NOMO-1 (cell line): ENCODE measurements around the gene FER.

ENCODE experiments used
- DNase-seq, 2 experiments: peaks; one replicate each; lab custom pipeline; 2025; ENCODE audit not compliant: unreplicated experiment in 2 of 2; lab: John Stamatoyannopoulos, UW

Gene FER

DNA sequence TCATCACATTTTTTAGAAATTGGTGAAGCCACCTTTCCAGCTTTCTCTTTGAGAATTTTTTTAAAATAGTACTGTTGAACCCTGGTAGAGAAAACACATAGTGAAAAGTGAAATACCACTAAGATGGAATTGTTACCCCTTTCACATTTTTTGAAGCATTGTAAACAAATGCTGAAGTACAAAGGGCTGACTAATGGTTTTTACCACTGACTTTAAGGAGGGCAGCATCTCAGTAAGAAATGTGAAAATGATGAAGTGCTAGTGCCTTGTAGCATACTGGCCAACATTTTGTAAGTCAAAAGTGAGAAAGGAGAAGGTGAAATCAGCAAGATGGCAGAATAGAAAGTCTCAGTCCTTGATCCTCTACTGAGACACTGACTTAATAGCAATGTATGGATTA is 341.5 kb downstream of the FER start:
- DNase-seq, result no peak

DNA sequence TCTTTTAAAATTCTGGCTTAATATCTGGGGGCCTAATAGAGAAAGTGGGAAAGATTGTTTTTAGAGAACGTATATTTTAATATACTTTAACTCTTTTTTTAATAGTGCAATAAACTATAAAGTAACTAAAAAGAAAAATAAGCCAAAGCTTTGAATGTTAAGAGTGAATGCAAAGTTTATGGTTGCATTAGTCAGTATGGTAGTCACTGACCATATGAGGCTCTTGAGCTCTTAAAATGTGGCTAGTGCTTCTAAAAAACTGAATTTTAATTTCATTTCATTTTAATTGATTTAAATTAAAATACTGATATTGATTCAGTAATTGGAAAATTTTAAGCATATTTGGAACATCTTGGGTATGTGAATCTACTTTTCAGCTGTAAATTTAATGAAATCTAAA is 351.4 kb downstream of the FER start:
- no peak for DNase-seq

DNA sequence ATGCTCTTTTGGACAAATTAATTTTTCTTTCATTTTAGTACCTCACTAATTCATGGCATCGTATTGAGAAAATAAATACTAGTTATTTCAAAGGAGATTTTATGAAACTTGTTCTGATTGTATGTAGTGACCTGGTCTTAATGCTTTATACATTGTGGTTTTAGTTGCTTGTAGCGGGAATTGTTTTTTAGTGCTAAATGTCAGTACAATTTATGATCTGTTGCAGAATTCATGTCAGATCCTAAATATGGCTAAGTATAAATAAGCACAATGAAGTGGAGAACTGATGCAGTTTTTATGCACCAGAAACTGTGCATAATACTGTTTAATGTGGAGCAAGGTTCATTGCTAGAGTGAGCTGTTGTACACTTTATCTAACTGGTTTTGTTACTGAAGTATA is 353.3 kb downstream of the FER start:
- no peak for DNase-seq

DNA sequence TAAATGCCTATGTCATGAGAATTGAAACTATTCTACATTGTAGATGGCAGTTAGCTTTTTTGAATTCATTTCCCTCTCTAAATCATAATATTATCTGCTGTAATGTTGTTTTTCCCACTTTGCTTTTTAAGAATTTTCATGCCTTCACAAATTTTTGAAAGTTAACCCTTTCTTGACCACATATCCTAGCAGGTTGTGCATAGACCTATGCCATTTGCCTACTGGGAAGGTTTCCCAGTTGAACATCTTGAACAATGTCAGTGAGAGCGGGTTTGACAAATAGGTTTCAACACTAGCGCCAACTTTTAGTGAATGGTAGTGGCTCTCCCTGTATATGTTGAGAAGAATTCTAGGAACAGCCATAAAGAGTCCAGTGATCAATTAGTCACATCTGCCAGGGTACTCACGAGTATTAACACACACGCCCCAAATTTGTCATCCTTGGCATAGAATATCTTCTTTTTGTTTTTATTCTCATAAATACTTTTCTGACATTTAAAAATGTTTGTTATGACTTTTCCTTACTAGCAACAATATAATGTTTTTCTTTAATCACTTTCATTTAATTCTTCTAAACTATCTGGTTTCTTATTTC is 354.5 kb downstream of the FER start:
- no peak for DNase-seq

DNA sequence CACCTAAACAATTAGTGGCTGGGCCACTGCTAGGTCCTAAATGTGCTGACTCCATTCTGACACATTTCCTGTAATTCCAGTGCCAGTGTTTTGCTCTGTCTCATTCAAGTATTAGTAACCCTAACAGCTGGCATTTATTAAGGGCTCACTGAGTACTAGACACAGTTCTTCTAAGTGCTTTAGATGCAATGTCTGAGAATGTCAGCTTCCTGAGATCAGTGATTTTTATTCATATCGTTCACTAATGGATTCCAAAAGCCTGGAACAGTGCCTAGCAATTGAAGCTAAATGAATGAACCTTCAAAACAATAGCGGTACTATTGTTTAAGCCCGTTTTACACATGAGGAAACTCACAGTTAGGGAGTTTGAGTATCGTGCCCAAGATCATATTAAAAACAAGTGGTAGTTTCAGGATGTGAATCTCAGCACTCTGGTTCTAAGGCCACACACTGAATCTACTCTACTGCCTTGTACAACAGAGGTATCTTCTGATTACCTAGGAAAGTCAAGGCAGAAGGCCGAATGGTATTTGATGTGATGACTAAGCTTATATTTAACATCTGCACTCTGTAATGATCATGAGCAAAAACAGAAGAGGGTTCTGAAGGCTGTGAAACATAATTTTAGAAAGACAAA is 358.1 kb downstream of the FER start:
- DNase-seq, result no peak

DNA sequence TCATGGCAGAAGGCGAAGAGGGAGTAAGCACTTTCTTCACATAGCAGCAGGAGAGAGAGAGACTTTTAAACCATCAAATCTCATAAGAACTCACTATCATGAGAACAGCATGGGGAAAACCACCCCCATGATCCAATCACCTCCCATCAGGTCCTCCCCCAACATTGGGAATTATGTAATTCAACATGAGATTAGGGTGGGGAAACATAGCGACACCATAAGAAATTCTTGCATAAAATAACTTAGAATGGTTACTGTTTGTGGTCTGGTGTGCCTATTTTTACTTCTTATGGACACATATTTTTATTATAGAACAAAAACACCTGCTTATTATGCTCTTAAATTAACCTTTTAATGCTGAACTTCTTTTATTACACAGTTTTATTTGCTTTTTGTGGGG is 364.0 kb downstream of the FER start:
- DNase-seq, result no peak

DNA sequence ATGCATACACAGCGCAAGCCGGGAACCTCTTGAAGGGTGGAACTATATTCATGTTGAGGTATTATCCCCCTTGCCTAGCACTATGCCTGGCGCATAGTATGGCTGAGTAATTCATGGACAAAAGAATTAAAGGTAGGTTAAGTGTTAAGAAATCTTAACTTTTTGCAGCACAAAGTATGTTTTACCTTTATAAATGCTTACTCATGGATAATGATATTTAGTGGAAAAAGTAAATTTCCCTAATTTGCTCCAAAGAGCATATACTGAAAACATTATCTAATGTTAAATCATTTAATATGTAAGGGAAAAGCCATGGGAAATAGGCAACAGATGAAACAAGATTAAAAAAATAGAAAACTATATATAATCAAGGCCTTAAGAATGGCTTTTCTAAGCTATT is 365.9 kb downstream of the FER start:
- DNase-seq, result no peak

DNA sequence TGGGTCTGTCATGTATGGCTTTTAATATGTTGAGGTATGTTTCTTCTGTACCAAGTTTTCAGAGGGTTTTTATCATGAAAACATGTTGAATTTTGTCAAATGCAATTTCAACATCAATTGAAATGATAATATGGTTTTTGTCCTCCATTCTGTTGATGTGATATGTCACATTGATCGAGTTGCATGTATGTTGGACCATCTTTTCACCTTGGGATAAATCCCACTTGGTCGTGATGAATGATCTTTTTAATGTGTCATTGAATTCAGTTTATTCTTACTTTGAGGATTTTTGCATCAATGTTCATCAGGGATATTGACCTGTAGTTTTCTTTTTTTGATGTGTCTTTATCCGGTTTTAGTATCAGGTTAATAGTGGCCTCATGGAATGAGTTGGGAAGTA is 373.5 kb downstream of the FER start:
- DNase-seq, result no peak

DNA sequence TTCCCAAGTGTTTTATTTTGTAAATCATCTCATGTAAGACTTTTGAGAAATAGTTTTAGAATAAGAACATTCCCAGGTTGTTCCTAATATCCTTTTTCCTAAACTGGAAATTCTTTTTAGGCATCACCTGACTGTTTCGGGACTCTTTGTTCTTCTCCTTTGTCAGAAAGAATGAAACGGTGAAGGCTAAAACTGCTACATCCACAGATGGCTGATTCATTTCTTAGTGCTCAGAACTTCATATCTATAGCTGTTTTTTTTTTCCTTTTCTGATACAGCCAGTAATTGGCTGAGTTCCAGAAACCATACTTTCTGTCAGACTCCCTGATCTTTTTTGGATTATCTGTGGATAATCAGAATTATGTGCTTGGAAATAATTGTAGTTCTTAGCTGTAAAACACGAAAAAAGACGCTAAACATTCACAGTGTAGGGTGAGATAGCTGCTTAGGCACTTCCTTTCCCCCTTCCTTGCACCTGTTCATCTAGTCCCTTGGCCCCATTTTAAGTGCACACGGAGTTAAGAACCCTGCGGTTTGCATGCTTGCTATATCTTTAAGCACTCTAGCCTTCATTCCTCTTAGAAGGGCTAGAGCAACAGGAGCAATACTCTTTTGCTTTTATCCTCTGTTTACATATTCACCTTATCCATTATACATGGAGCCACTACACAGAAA is 378.2 kb downstream of the FER start:
- DNase-seq, result no peak

DNA sequence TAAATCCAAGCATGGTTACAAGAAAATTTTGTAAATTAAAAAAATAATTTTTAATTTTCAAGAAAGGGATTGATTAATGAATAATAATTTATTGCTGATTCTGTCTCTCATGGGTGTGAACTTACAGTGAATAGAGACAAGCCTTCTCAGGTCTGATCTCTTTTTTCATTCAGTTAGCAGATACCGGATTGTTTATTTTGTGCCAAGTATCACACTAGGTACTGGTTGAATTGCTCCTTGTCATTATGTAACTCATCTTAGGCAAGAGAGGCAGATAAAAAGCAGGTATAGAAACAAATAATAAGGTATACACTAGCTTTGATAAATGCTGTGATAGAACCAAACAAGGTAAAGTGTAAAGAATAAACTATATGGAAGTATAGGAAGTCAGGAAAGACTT is 378.8 kb downstream of the FER start:
- no peak for DNase-seq

DNA sequence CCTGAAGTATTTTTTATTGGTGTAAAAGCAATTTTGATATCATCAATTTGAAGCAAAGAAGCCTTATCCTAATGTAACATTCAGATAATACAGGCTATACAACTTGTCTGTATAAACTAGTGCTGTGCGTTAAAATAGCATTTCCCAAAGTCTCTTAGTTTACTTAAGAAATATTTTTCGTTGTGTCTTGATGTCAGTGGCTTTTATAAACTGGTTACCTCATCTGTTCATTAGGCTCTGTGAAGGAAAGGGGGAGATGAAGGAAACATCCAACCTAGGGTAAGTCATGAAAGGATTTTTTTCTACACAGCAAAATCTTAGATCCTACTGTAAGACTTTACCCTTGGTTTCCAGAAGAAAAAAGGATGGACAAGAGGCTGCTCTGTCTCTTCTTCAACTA is 389.2 kb downstream of the FER start:
- no peak for DNase-seq

DNA sequence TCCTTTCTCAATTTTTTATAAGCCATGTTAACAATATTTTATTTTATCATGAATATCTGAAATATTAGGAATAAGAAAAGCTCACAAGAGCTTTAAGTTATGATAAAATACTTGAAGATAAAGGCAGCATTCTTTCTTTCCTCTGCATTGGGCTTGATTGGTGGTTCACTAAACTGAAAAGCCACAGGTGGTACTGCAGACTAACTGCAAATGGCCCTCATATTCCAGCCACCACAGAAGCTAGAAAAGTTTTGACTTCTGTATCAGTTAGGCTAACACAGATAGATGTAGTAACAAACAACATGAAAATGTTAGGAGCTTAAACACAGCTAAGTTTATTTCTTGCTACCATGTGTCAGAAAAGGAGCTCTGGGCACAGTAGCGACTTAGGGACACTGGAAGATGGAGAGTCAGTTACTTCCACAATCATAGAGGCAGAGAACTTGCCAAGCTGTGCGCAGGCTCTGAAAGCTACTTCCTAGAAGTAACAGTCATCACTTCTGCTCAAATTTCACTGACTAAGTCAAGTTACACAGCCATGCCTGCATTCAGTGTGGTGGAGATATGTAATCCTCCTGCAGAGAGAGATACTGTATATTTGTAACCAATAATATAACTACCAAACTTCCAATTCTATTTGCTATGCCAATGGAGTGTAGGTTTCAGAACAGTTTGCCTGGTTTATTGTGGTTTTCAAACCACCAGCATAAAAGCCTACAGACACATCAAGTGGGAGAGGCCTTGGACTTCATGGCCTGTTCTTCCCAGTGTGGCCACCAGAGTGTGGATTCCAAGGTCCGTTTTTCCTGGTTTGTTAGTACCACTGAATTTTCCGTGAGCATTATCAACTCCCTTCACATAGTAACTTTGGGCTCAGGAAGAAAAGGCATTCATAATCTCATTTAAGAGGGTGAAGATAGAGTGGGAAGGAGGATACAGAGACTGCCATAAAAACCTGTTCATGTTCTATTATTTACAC is 393.8 kb downstream of the FER start:
- DNase-seq, result no peak

DNA sequence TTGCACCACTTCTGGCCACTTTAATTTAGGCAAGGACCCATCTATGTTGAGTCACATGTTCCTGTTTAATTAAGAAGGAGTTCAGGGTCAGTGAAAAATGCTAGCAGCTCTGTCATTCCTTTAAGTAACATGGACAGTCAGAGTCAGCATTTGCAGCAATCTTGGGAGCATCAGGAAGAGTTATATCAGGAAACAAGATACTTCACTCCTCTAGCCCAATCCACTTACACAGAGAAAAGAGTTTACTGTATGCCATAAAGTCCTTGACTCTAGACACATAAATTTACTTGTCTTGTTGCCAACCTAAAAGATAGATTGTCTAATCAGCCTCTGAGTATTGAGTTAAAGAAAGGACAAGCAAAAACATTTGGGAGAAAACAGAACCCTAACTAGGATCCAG is 395.3 kb downstream of the FER start:
- no peak for DNase-seq

DNA sequence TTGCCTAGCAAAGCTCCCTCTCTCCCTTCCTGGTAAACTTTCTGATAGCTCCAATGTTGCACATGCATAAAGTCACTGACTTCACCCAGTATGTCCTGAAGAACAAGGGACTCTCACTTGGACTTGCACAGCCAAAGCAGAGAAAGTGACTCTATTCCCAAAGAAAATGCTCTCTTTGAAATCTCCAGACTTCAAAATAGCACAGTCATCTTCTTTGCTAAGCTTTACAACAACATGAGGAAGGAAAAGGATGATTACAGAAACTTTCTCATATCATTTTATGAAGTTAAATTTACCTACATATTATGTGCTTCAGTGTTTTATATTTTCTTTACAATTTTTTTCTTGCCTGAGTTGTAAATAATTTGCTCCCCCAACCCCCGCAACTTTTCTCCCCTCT is 397.4 kb downstream of the FER start:
- DNase-seq, result no peak

DNA sequence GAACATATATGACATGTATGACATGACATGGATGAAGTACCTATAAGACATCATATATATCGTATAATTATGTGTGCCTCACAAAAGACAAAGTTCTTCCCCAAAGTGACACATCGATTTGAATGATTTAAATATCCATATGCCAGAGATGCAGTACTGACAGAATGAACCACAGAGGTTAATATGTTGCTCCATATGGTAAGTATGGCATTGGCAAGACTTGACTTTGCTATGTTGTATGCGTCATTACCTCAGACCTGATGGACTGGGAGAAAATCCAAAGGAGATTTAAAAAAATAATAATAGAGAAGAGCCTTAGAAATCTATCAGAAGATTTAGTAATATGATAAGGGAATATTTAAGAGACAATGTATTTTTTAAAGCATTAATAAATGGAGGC is 398.9 kb downstream of the FER start:
- no peak for DNase-seq

DNA sequence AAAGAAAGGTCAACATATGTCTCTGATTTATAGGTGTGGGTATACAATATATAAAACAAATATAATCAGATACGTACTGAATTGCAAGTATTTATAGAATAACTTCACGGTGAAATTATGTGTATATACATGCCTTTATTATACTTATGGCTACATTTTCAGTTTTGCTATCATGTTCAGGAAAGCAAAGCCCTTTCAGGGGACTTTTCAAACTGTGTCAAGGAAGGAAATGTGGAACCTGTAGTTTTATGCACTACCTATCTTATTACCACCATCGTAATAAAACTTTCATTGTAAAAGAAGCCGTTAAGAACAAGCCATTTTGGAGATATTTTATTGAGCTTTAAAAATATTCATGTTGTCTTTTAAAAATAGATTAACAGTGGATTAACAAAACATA is 404.9 kb downstream of the FER start:
- no peak for DNase-seq

DNA sequence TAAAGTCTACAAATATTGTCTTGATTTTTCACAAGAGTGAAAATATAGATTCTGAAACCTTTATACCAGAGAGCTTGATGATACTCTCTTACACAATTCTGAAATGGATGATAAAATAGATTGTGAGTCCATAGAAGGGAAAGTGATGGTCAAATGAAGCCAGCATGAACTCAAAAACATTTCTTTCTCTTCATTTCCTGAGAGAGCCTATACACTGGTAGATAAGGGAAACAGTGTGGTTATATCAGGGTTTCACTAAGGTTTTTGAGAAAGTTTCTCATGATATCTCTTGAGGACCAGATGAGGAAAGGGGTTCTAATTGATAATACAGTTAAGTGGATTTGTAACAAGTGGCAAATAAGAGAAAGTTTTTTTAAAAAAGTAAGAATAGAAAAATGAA is 407.9 kb downstream of the FER start:
- DNase-seq, result no peak

DNA sequence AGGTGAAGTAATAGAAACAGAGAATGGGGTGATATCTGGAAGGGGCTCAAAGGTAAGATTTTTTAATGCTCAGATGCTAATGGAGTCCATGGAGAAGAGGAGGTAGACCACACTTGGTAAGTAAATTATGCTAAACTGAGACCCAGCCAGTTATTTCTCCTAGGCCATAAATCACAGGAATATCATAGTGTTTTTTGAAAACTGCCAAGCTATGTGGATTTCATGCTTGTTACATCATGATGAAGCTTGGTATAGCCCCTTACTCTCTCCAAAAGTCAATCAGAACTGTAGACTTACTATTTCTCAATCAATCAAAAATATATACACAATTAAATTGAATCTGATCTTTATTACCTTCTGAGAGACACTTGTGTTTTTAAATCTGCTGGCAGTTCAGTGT is 409.2 kb downstream of the FER start:
- DNase-seq, result no peak

DNA sequence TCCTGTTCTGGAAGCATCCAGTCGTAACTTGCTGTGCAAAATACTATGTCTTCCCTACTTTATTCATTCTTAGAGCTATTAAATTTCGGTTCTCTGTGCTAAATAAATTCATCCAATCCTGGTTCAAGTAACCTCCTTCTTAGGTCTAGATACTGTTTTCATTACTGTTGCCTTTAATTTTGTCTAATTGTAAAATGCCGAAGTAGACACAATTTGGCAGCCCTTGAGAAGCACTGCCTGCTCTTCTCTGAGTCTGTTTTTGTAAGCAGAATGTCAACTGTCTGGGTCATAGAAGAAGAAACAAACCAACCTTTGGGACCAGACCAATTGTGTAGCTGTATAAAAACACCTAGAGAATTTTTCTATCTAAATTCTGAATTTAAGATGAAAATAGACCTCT is 412.8 kb downstream of the FER start:
- DNase-seq, result no peak

DNA sequence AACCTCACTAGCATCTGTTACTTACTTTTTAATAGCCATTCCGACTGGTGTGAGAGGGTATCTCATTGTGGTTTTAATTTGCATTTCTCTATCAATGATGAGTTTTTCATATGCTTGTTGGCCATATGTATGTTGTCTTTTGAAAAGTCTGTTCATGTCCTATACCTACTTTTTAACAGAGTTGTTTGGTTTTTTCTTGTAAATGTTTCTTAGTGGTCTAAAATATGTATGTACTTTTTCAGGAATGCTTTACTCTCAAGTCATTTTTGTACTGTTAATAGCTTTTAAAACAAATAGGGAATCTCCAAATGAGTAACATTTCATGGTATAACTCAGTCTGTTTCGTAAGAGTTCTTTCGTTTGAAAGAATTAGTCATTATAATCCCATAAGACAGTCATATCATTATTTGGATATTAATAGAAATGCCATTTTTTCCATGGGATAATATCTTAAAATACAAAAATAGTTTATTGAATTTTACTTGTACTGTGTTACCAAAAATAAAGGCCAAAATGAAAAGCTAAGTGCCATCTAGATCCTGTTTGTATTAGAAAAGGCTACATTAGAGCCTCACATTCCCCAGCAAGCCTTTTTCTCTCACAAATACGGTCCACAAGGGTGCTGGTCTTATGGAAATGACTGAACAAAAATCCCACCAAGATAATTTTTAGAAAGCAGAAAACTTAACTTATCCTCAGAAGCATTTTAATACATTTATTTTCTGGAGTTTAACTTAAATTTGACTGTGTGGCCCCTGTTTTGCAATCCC is 414.4 kb downstream of the FER start:
- DNase-seq, result no peak

DNA sequence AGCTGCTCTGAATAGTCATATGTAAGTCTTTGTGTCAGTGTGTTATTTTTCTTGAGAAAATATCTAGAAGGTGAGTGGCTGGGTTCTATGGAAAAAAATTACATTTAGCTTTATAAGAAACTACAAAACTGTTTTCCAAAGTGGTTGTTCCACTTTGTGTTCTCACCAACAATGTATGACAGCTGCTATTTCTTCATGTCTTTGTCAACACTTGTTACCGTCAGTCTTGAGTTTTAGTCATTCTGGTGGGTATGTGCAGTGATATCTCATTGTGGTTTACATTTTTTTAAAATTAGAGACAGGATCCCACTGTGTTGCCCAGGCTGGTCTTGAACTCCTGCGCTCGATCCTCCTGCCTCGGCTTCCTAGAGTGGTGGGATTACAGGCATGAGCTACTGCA is 415.6 kb downstream of the FER start:
- no peak for DNase-seq
